Stomach (tissue), 4 donors: ENCODE data around the gene EIF4A3.

Source experiments
- POLR2A ChIP-seq, 4 donors: fragments of 450-650 bp; IDR thresholded peaks; one replicate each; pipeline ENCODE4 v1.6.1; 2016; ENCODE audit warnings: antibody characterized with exemption in 4 of 4, control low read depth in 2 of 4, mild to moderate bottlenecking in 1 of 4, moderate library complexity in 1 of 4
- POLR2AphosphoS5 ChIP-seq, 3 donors: sonication (generic); formaldehyde crosslinking; IDR thresholded peaks; one replicate each; pipeline ENCODE4 v1.6.1; 2016; ENCODE audit warnings: antibody characterized with exemption in 3 of 3
- TF ChIP-seq, protein P1 (sequence below), 7 experiments: fragments of 450-650 bp in 4 of 7; fragments of 200-600 bp in 3 of 7; sonication (generic) in 3 of 7; IDR thresholded peaks; one replicate each; pipeline ENCODE4 v1.5.1; 2016 to 2019; ENCODE audit warnings: antibody characterized with exemption in 7 of 7, control low read depth in 2 of 7, mild to moderate bottlenecking in 1 of 7

DNA sequence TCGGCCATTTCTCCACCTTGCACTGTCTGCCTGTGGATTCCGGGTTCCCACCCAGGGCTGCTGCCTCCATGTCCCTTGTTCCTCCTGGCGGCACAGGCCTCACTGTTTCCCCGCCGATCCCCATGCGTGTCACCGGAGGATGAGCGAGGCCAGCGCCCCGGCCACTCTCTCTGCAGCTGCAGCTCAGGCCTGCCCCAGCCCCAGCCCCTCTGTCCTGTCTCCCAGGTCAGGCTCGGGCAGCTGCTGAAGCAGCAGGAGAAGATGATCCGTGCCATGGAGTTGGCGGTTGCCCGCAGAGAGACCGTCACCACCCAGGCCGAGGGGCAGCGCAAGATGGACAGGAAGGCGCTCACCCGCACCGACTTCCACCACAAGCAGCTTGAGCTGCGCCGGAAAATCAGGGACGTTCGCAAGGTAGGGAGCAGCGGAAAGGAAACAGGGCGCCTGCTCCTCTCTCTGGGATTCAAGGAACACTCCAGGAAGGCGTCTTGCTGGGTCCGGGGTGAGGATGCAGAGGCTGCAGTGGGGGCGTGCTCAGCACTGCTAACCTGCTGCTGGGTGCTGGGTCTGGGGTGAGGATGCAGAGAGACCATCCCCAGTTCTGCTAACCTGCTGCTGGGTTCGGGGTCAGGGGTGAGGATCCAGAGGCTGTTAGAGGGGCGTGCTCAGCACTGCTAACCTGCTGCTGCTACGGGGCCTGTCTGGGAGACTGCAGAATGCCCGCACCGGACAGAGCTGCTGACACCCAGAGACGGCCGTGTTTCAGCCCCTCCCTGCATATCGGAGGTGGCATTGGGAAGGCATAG, 51.7 kb downstream of the EIF4A3 start:
- TF ChIP-seq, protein P1, sequence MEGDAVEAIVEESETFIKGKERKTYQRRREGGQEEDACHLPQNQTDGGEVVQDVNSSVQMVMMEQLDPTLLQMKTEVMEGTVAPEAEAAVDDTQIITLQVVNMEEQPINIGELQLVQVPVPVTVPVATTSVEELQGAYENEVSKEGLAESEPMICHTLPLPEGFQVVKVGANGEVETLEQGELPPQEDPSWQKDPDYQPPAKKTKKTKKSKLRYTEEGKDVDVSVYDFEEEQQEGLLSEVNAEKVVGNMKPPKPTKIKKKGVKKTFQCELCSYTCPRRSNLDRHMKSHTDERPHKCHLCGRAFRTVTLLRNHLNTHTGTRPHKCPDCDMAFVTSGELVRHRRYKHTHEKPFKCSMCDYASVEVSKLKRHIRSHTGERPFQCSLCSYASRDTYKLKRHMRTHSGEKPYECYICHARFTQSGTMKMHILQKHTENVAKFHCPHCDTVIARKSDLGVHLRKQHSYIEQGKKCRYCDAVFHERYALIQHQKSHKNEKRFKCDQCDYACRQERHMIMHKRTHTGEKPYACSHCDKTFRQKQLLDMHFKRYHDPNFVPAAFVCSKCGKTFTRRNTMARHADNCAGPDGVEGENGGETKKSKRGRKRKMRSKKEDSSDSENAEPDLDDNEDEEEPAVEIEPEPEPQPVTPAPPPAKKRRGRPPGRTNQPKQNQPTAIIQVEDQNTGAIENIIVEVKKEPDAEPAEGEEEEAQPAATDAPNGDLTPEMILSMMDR (IDR thresholded peaks at IDR 0.05) = no peak
- TF ChIP-seq POLR2AphosphoS5 (IDR thresholded peaks at IDR 0.05) (no peak), POLR2A (IDR thresholded peaks at IDR 0.05) (no peak)
